K562 (cell line): ENCODE results near the gene PSMD7. TPM values are rescaled to one million over a fixed set of nuclear protein-coding genes. Genes with fewer than 3 reads are reported as not detected.
"Not testable (repeated sequence)": the region's sequence is repeated elsewhere in the genome, so short reads cannot be mapped to it uniquely, and the experiment has no call there.

Experiments
- ATAC-seq: fragments of 200-7000 bp; cut with Tn5 transposase; 3 replicates; pipeline ENCODE4 v1.9.1; 2020; ENCODE audit warnings: moderate library complexity
- BruUV-seq: library from RNA; stranded (reverse); fragments of 400-500 nt; replicated peaks from 2 replicates; lab custom pipeline; 2021; lab: Mats Ljungman, UMichigan
- CTCF ChIA-PET: fragments of 300-600 bp; formaldehyde crosslinking; extraction: SDS; loops from one replicate; lab custom pipeline; 2021; ENCODE audit warnings: low intra/inter-chr PET ratio; lab: Yijun Ruan, JAX
- POLR2A ChIA-PET: fragments of 300-600, 350-650 bp; sonication (Branson Sonifier 250); formaldehyde crosslinking; extraction: SDS; loops from one replicate; lab custom pipeline; 2021; ENCODE audit warnings: antibody characterized with exemption, inconsistent platforms; lab: Yijun Ruan, JAX
- DNase-seq, 4 experiments: peaks; one replicate each; pipeline versions ENCODE4 v3.0.0 to v3.0.0-alpha.2; 2011 to 2018; ENCODE audit warnings: low spot score in 3 of 4, mixed read lengths in 3 of 4; ENCODE audit errors: extremely low read depth in 1 of 4
- FAIRE-seq: peaks from 2 replicates; lab custom pipeline; 2011; peaks lifted over from hg19 to GRCh38; lab: Jason Lieb, UNC
- H2AFZ ChIP-seq: 2 replicates; pipeline ENCODE4 v1.6.0; 2011; ENCODE audit warnings: low read depth, low read length, control low read depth, inconsistent platforms
- H3K27ac ChIP-seq: fragments of 200-600 bp; 3 replicates; pipeline ENCODE4 v1.8.0; 2011; ENCODE audit warnings: low read depth, mild to moderate bottlenecking, control low read depth, inconsistent platforms, low read length, moderate library complexity, mixed read lengths; ENCODE audit errors: extremely low read depth
- H3K27me3 ChIP-seq, 2 experiments: fragments of 300-600 bp in 1 of 2; 2 replicates in 1 of 2; 3 replicates in 1 of 2; pipeline versions ENCODE4 v1.6.0 to v1.8.0; 2011; ENCODE audit warnings: inconsistent platforms in 2 of 2, low read length in 2 of 2, mild to moderate bottlenecking in 1 of 2, mixed read lengths in 1 of 2, moderate library complexity in 1 of 2; ENCODE audit not compliant: control insufficient read depth in 2 of 2, insufficient read depth in 2 of 2
- H3K36me3 ChIP-seq: fragments of 300-600 bp; 3 replicates; pipeline ENCODE4 v1.8.0; 2011; ENCODE audit warnings: mild to moderate bottlenecking, low read length, inconsistent platforms; ENCODE audit not compliant: control insufficient read depth, insufficient read depth
- H3K4me1 ChIP-seq, 2 experiments: fragments of 200-600 bp in 1 of 2; replicated peaks in 1 of 2; 2 replicates in 1 of 2; 3 replicates in 1 of 2; pipeline versions ENCODE4 v1.5.1 to v1.8.0; 2011; ENCODE audit warnings: inconsistent platforms in 2 of 2, low read length in 2 of 2, mild to moderate bottlenecking in 1 of 2, mixed read lengths in 1 of 2, moderate library complexity in 1 of 2; ENCODE audit not compliant: control insufficient read depth in 2 of 2, insufficient read depth in 2 of 2
- H3K4me2 ChIP-seq: 2 replicates; pipeline ENCODE4 v1.6.1; 2011; ENCODE audit warnings: low read length, control low read depth, inconsistent platforms, mixed read lengths; ENCODE audit not compliant: insufficient read depth
- H3K4me3 ChIP-seq: fragments of 200-600 bp; sonication (generic), shearing (Covaris generic); 2 replicates; pipeline ENCODE4 v1.5.1; 2016; ENCODE audit warnings: control low read depth, inconsistent platforms
- H3K79me2 ChIP-seq: fragments of 200-600 bp; 3 replicates; pipeline ENCODE4 v1.8.0; 2011; ENCODE audit warnings: low read length, inconsistent platforms; ENCODE audit not compliant: control insufficient read depth, insufficient read depth
- H3K9ac ChIP-seq, 2 experiments: 2 replicates each; pipeline versions ENCODE4 v1.6.0 to v1.6.1; 2011; ENCODE audit warnings: low read depth in 2 of 2, low read length in 2 of 2, control low read depth in 1 of 2, inconsistent platforms in 1 of 2, mild to moderate bottlenecking in 1 of 2, mixed read lengths in 1 of 2; ENCODE audit not compliant: insufficient read depth in 1 of 2
- H3K9me1 ChIP-seq: one replicate; pipeline ENCODE4 v1.6.0; 2011; ENCODE audit warnings: inconsistent platforms, mild to moderate bottlenecking, low read length, moderate library complexity; ENCODE audit not compliant: control insufficient read depth, insufficient read depth
- H3K9me3 ChIP-seq: replicated peaks from 2 replicates; pipeline ENCODE4 v1.5.1; 2011; ENCODE audit warnings: low read depth, low read length, inconsistent platforms; ENCODE audit not compliant: control insufficient read depth, insufficient read depth
- H4K20me1 ChIP-seq: replicated peaks from 2 replicates; pipeline ENCODE4 v1.6.1; 2011; ENCODE audit warnings: low read length, inconsistent platforms, mixed read lengths; ENCODE audit not compliant: control insufficient read depth, insufficient read depth
- WGBS: fragments of 100-300 bp; shearing (Covaris generic); methylation state at CpG from one replicate; pipeline ENCODE4 v1.1.6; 2016; ENCODE audit warnings: low coverage, mixed read lengths; ENCODE audit not compliant: insufficient coverage; ENCODE audit errors: missing lambda C conversion rate; 5-methylcytosine and 5-hydroxymethylcytosine counted together
- in situ Hi-C: fragments of 300-500 bp; cut with MboI; formaldehyde crosslinking; loops from 4 replicates; pipeline ENCODE4 v1.15.0; 2018; ENCODE audit warnings: inconsistent platforms, mixed read lengths
- intact Hi-C: fragments of 100-400 bp; cut with micrococcal nuclease; formaldehyde crosslinking; loops from 2 replicates; pipeline ENCODE4 v1.14.2; 2022
- polyA plus RNA-seq, 8 experiments: library from polyadenylated mRNA; depleted of rRNA in 4 of 8; stranded (reverse) in 5 of 8; unstranded in 3 of 8; fragments of >200 nt; fragmentation: Nextera tagmentation in 2 of 8; fragmentation: Illumina TruSeq in 1 of 8; extraction: Ambion mirVana in 2 of 8; extraction: Trizol in 1 of 8; gene quantifications; 2 replicates each; pipeline versions ENCODE4 v1.2.1 to v1.2.3, GENCODE V29; 2011 to 2014; ENCODE audit warnings: inconsistent platforms in 1 of 8, missing spikeins in 1 of 8
- total RNA-seq, 7 experiments: library from RNA; depleted of rRNA in 6 of 7; stranded (reverse); fragments of >200 nt in 6 of 7; fragmentation: Illumina TruSeq in 2 of 7; extraction: Trizol in 2 of 7; gene quantifications; 2 replicates each; pipeline versions ENCODE4 v1.2.1 to v1.2.3, GENCODE V29; 2011 to 2021; ENCODE audit warnings: low replicate concordance in 1 of 7

PSMD7 gene
- total and polyA plus RNA-seq, 9 of the 15 experiments (the other 6 are each of a cell fraction or from before 2014, with no cell fraction given): 100 to 226 (median 156) TPM

- H3K27me3 ChIP-seq, H4K20me1 ChIP-seq, H3K79me2 ChIP-seq, in situ Hi-C loops, FAIRE-seq, H3K9ac ChIP-seq, H3K27ac ChIP-seq, ATAC-seq, H3K4me3 ChIP-seq, BruUV-seq, H3K4me2 ChIP-seq, DNase-seq, intact Hi-C loops, POLR2A ChIA-PET, H3K9me3 ChIP-seq, H2AFZ ChIP-seq, H3K9me1 ChIP-seq, H3K4me1 ChIP-seq, CTCF ChIA-PET: not testable (repeated sequence)
- 94% methylated on average over 7 of the region's 10 CpGs for WGBS
- peaks cover 32% of the 10 kb centered on the region; the same call in 2 of the 3 replicates for H3K36me3 ChIP-seq
These were observed 42.6 kb downstream of the PSMD7 start for GRCh38 chr16:74339226-74339625.

GRCh38 chr16:74353038-74353437 lies 56.4 kb downstream of the PSMD7 start:
- POLR2A ChIA-PET, intact Hi-C loops, FAIRE-seq, H3K4me1 ChIP-seq, BruUV-seq, in situ Hi-C loops, CTCF ChIA-PET, H3K9me3 ChIP-seq, H3K27me3 ChIP-seq, H3K9me1 ChIP-seq, H3K9ac ChIP-seq, H3K27ac ChIP-seq, ATAC-seq, H3K4me3 ChIP-seq, H2AFZ ChIP-seq, H3K79me2 ChIP-seq, H3K4me2 ChIP-seq, H4K20me1 ChIP-seq: not testable (repeated sequence)
- 87% methylated on average over 3 of the region's 4 CpGs for WGBS
- peaks cover 32% of the 10 kb centered on the region; the same call in 2 of the 3 replicates for H3K36me3 ChIP-seq
- DNase-seq: peak in 1 of 4 experiments; percentile 7
